Amygdala (tissue), 56 donors: ENCODE measurements around the gene TMEM269.

Experiments
- DNase-seq, 56 donors: peaks; one replicate each; lab custom pipeline; 2025; lab: John Stamatoyannopoulos, UW

The TMEM269 gene

DNA sequence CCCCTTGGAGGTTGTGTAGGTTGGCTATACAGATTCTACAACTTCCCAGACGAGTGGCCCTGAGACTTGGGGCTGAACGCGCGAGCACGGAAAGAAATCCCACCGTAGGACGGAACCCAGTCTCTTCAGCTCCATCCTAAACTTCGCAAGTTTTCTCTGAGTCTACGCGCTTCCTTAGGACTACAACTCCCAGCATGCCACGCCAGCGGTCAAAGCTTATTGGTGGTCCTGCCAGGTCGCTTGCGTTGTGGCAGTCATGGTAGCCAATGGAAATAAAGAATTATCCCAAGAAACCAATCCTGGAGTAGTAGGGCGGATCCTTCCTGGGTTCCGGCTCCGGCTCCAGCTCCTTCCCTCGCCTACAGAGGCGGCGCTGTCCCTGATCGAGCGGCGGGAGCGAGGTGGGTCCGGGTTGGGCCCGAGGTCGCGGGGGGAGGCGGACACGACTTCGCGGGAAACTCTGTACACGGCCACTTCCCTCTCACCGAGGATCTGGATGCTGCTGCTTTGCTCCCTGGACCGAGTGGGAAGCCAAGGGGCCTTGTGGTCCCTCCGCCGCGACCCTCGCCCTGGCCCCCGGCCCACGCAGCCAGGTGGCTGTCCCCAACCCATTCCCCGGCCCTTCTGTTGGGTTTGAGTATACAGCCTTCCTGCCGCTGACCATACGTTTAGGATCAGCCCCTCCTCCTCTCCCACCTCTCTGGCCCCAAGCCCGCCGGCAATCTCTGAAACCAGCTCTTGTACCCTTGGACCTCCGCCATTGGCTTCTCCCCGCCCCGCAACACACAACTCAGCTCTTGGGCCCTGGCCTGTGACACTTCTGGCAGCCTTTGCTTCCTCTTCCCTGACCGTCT lies 61.7 kb downstream of the TMEM269 start, which contains the start of gene ZNF691:
ZNF691 (plus strand) TSS at position 357 of the 854 bp plus-strand sequence. CDS start 3,046 bp downstream, outside the sequence.
- DNase-seq: peak; percentile 45 to 97 (median 90)

DNA sequence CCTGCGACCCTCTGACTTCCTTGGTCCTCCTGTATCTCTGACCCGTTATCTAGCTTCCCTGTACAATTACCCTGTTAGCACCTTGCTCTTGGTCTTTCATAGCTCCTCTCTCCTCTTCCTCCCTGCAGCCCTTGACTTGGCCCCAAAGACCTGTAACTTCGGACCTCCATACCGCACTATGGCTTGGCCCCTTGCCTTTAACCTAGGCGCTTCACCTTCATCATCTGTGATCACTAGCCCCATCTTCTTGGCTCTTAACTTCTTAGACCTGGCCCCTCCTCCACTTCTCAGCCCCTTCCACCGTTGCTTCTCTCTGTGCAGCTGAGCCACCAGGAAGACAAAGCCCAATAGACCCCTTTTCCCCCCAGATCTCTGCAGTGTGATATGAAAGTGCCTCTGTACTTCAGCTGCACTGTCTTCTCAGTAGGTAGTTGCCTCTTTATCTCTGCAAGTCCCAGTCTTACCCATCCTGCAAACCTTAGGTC lies 62.4 kb downstream of the TMEM269 start:
- no peak for DNase-seq

DNA sequence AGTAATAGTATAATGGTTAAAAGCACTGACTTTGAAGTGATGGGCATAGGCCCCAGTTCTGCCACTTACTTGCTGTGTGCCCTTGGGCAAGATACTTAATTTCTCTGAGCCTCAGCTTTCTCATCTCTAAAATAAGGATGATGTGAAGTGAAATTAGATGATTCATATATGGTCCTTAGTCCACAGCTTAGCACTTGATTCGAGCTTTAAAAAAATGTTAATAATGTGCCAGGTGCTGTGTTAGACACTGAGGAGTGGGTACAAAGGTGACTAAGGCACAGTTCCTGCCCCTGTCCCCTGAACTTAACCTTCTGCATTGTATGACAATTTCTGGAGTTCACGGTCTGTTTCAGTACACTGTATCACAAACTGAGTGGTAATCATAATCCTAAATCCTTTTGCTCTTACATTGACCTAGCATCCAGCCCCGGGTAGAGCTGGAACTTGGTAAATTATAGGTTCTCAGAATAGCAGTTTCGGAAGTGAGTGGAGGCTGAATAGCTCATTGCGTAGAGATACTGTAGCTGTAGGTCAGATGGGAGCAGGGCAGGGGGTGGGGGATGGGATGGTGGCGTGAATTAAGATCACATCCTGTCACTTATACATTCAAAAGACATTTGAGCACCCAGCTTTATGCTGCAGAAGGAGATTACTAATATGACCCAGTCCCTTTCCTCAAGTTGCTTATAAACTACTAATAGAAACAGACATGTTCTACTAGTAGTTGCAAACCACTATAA lies 63.1 kb downstream of the TMEM269 start:
- DNase-seq: no peak

DNA sequence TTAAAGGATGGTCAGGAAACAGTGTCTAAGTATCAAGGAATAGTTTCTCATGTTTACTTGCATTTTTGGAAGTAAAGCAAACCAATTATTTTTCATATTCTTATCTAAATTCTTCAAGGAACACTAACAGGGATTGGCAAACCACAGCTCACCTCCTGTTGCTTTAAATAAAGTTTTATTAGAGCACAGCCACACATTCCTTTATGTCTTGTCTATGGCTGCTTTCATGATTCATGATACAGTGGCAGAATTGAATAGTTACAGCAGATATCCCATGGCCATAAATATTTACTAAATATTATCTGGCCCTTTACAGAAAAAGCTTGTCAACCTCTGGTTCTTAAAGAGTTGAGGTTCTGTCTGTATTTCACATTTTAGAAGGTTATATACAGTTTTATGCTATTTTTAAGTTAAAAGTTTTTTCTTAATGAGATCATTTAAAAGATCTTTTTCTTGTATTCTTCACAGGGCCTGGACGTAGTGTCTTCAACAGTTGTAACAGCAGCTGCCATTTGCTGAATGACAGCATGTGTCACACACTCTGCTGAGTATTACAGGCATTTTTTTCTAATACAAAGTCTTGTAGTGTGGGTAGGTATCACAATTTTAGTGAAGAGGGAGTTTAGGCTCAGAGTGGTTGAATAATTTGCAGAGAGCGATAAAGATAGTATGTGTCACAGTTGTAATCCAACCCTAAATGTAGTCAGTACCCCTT lies 64.2 kb downstream of the TMEM269 start:
- DNase-seq: no peak

DNA sequence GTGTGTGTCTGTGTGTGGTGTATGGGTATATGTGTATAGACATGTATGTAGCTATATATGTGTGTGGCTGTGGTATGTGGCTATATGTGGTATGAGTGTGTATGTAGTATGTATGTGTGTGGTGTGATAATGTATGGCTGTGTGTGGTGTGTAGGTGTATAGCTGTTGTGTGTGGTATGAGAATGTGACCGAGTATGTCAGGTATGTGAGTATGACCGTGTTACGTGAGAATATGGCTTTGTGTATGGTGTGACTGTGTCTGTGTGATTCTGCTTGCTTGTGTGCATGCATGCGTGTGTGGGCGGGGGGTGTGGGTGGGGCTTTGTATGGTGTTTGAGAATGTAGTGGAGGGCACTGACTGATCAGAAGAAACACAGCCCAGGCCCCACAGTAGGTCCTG lies 65.2 kb downstream of the TMEM269 start:
- DNase-seq: no peak
